HepG2 (cell line): ENCODE measurements around the gene RBM44. TPM values are rescaled to one million over a fixed set of nuclear protein-coding genes. Genes with fewer than 3 reads are reported as not detected.

ENCODE experiments used
- BCL6 ChIP-seq: IDR thresholded peaks from 2 replicates; pipeline ENCODE4 v1.6.1; 2016; ENCODE audit warnings: missing genetic modification reagents, missing compliant biosample characterization
- FIP1L1 ChIP-seq: fragments of 200-400 bp; formaldehyde crosslinking; IDR thresholded peaks from 2 replicates; pipeline ENCODE4 v1.6.1; 2018; ENCODE audit warnings: low read depth, mild to moderate bottlenecking, low read length, moderate library complexity, borderline replicate concordance; ENCODE audit not compliant: insufficient read depth
- GABPA ChIP-seq, 2 experiments: IDR thresholded peaks; 2 replicates each; pipeline ENCODE4 v1.6.1; 2011 to 2016; ENCODE audit warnings: low read depth in 2 of 2, low read length in 1 of 2, missing biosample characterization in 1 of 2, missing genetic modification characterization in 1 of 2
- HNF4A ChIP-seq: sonication (generic); formaldehyde crosslinking; IDR thresholded peaks from 2 replicates; pipeline ENCODE4 v1.4.0; 2020; ENCODE audit warnings: missing genetic modification reagents
- HOXA9 ChIP-seq: sonication (generic); formaldehyde crosslinking; IDR thresholded peaks from 2 replicates; pipeline ENCODE4 v1.8.1; 2022; ENCODE audit warnings: missing genetic modification reagents, mild to moderate bottlenecking, moderate library complexity, borderline replicate concordance
- IRX3 ChIP-seq: sonication (generic); formaldehyde crosslinking; IDR thresholded peaks from 2 replicates; pipeline ENCODE4 v1.8.1; 2023; ENCODE audit warnings: mild to moderate bottlenecking, low read depth, missing genetic modification reagents, borderline replicate concordance
- KDM2A ChIP-seq: sonication (generic); formaldehyde crosslinking; IDR thresholded peaks from 2 replicates; pipeline ENCODE4 v1.4.0; 2020; ENCODE audit warnings: low read depth, missing genetic modification reagents, borderline replicate concordance
- MED13 ChIP-seq: sonication (generic); formaldehyde crosslinking; IDR thresholded peaks from 2 replicates; pipeline ENCODE4 v1.5.0; 2020; ENCODE audit warnings: missing genetic modification reagents
- MEF2D ChIP-seq: sonication (generic); formaldehyde crosslinking; IDR thresholded peaks from 2 replicates; pipeline ENCODE4 v1.5.1; 2020; ENCODE audit warnings: mild to moderate bottlenecking, missing genetic modification reagents
- NFE2L2 ChIP-seq: fragments of 150-350 bp; IDR thresholded peaks from 2 replicates; pipeline ENCODE4 v1.6.1; 2014; ENCODE audit warnings: low read length
- REPIN1 ChIP-seq: sonication (generic); formaldehyde crosslinking; IDR thresholded peaks from 2 replicates; pipeline ENCODE4 v1.8.0; 2022; ENCODE audit warnings: missing genetic modification reagents, low read depth, mild to moderate bottlenecking, borderline replicate concordance
- RFX3 ChIP-seq: IDR thresholded peaks from 2 replicates; pipeline ENCODE4 v1.6.1; 2016; ENCODE audit warnings: missing biosample characterization, missing genetic modification reagents
- ZMYM3 ChIP-seq: sonication (generic); formaldehyde crosslinking; IDR thresholded peaks from 2 replicates; pipeline ENCODE4 v1.5.1; 2020; ENCODE audit warnings: mild to moderate bottlenecking, missing genetic modification reagents
- ZNF326 ChIP-seq: sonication (generic); formaldehyde crosslinking; IDR thresholded peaks from 2 replicates; pipeline ENCODE4 v1.4.0; 2020; ENCODE audit warnings: missing genetic modification reagents, borderline replicate concordance
- ZNF468 ChIP-seq: sonication (generic); formaldehyde crosslinking; IDR thresholded peaks from 2 replicates; pipeline ENCODE4 v1.8.0; 2022; ENCODE audit warnings: mild to moderate bottlenecking, moderate library complexity, missing genetic modification reagents
- ZNF607 ChIP-seq: sonication (generic); formaldehyde crosslinking; IDR thresholded peaks from 2 replicates; pipeline ENCODE4 v1.5.1; 2020; ENCODE audit warnings: missing genetic modification reagents, mild to moderate bottlenecking, borderline replicate concordance
- ZNF747 ChIP-seq: sonication (generic); formaldehyde crosslinking; IDR thresholded peaks from 2 replicates; pipeline ENCODE4 v1.8.1; 2023; ENCODE audit warnings: missing genetic modification reagents, mild to moderate bottlenecking, borderline replicate concordance
- ZSCAN31 ChIP-seq: sonication (generic); formaldehyde crosslinking; IDR thresholded peaks from 2 replicates; pipeline ENCODE4 v1.5.0; 2020; ENCODE audit warnings: low read depth, mild to moderate bottlenecking, missing genetic modification reagents
- polyA plus RNA-seq, 8 experiments: library from polyadenylated mRNA; depleted of rRNA in 3 of 8; stranded (reverse) in 7 of 8; unstranded in 1 of 8; fragments of >200 nt; fragmentation: Illumina TruSeq in 4 of 8; extraction: Trizol in 4 of 8; gene quantifications; 2 replicates each; pipeline versions ENCODE4 v1.2.1 to v1.2.3, GENCODE V29; 2011 to 2016; ENCODE audit warnings: low read depth in 4 of 8, missing spikeins in 1 of 8, mixed read lengths in 1 of 8; ENCODE audit not compliant: insufficient read depth in 1 of 8
- total RNA-seq, 5 experiments: library from RNA; depleted of rRNA; stranded (reverse); fragments of >200 nt; fragmentation: Illumina TruSeq; extraction: Trizol; gene quantifications; 2 replicates each; pipeline ENCODE4 v1.2.3, GENCODE V29; 2016; ENCODE audit warnings: low read depth in 1 of 5
- TF ChIP-seq, protein P1 (sequence below): sonication (generic); formaldehyde crosslinking; IDR thresholded peaks from 2 replicates; pipeline ENCODE4 v1.5.1; 2020; ENCODE audit warnings: mild to moderate bottlenecking, moderate library complexity, missing genetic modification reagents
- TF ChIP-seq, protein P2 (sequence below): sonication (generic); formaldehyde crosslinking; IDR thresholded peaks from 2 replicates; pipeline ENCODE4 v1.4.0; 2020; ENCODE audit warnings: mild to moderate bottlenecking, missing genetic modification reagents, borderline replicate concordance
- TF ChIP-seq, protein P3 (sequence below): sonication (generic); formaldehyde crosslinking; IDR thresholded peaks from 2 replicates; pipeline ENCODE4 v1.8.0; 2022; ENCODE audit warnings: mild to moderate bottlenecking, missing genetic modification reagents; ENCODE audit not compliant: insufficient replicate concordance

RBM44 gene
- total and polyA plus RNA-seq, 2 of the 13 experiments (the other 11 are each of a cell fraction or from before 2014, with no cell fraction given): 0.13 to 0.50 TPM

DNA sequence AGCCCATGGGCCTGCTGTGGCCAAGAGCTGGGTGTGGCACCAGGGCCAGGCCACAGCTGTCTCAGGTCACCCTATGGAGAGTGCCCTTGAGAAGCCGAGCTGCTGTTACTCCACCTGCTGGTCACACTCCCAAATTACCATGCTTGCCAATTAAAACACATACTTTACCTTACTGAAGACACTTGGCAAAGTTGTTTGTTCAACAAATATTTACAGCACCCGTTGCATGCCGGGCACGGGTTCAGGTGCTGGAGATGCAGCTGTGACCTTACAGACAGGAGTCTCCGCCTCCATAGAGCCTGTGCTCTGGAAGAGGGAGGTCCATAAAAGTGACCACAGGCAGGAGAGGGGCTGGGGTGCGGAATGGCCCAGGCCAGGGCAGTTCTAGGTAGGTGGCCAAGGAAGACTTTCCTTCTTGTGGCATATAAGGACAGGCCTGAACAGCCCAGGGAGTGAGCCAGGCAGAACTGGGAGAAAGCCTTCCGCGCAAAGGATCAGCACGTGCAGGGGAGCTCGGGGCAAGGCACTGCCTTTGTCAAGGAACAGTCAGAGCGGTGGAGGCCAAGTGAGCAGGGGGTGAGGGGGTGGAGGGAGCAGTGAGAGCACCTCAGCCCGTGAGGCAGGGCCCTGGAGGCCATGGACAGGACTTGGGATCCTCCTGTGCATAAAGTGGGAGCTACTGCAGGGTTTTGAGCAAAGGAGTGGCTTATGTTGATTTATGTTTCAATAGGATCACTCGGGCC, 23.6 kb upstream of the RBM44 start (continued):
- TF ChIP-seq ZNF747 (no peak), ZMYM3 (0 out of 2 replicates have a peak, but pooled peaks have one; percentile 24), FIP1L1 (no peak), RFX3 (no peak), ZNF607 (CRISPR knock-in tag) (no peak), REPIN1 (CRISPR knock-in tag) (peak; percentile 25; the same call in 1 of the 2 replicates), IRX3 (no peak), MED13 (CRISPR knock-in tag) (no peak), HOXA9 (CRISPR knock-in tag) (no peak), MEF2D (CRISPR knock-in tag) (peak; percentile 74; the same call in 1 of the 2 replicates), ZNF326 (CRISPR knock-in tag) (no peak), ZNF468 (no peak), NFE2L2 (no peak), HNF4A (CRISPR knock-in tag) (no peak; the same call in none of the 2 replicates), GABPA (IDR thresholded peaks at IDR 0.05; ENCODE audit: low read depth, low read length) (no peak), GABPA (CRISPR knock-in tag; IDR thresholded peaks at IDR 0.05; ENCODE audit: low read depth) (no peak), ZSCAN31 (CRISPR knock-in tag) (peak; percentile 52; the same call in 1 of the 2 replicates), BCL6 (CRISPR knock-in tag) (peak; percentile 47), KDM2A (CRISPR knock-in tag) (peak; percentile 55; the same call in 1 of the 2 replicates)
- TF ChIP-seq, protein P1, sequence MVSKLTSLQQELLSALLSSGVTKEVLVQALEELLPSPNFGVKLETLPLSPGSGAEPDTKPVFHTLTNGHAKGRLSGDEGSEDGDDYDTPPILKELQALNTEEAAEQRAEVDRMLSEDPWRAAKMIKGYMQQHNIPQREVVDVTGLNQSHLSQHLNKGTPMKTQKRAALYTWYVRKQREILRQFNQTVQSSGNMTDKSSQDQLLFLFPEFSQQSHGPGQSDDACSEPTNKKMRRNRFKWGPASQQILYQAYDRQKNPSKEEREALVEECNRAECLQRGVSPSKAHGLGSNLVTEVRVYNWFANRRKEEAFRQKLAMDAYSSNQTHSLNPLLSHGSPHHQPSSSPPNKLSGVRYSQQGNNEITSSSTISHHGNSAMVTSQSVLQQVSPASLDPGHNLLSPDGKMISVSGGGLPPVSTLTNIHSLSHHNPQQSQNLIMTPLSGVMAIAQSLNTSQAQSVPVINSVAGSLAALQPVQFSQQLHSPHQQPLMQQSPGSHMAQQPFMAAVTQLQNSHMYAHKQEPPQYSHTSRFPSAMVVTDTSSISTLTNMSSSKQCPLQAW (CRISPR knock-in tag): 0 out of 2 replicates have a peak, but pooled peaks have one; percentile 42
- TF ChIP-seq, protein P2, sequence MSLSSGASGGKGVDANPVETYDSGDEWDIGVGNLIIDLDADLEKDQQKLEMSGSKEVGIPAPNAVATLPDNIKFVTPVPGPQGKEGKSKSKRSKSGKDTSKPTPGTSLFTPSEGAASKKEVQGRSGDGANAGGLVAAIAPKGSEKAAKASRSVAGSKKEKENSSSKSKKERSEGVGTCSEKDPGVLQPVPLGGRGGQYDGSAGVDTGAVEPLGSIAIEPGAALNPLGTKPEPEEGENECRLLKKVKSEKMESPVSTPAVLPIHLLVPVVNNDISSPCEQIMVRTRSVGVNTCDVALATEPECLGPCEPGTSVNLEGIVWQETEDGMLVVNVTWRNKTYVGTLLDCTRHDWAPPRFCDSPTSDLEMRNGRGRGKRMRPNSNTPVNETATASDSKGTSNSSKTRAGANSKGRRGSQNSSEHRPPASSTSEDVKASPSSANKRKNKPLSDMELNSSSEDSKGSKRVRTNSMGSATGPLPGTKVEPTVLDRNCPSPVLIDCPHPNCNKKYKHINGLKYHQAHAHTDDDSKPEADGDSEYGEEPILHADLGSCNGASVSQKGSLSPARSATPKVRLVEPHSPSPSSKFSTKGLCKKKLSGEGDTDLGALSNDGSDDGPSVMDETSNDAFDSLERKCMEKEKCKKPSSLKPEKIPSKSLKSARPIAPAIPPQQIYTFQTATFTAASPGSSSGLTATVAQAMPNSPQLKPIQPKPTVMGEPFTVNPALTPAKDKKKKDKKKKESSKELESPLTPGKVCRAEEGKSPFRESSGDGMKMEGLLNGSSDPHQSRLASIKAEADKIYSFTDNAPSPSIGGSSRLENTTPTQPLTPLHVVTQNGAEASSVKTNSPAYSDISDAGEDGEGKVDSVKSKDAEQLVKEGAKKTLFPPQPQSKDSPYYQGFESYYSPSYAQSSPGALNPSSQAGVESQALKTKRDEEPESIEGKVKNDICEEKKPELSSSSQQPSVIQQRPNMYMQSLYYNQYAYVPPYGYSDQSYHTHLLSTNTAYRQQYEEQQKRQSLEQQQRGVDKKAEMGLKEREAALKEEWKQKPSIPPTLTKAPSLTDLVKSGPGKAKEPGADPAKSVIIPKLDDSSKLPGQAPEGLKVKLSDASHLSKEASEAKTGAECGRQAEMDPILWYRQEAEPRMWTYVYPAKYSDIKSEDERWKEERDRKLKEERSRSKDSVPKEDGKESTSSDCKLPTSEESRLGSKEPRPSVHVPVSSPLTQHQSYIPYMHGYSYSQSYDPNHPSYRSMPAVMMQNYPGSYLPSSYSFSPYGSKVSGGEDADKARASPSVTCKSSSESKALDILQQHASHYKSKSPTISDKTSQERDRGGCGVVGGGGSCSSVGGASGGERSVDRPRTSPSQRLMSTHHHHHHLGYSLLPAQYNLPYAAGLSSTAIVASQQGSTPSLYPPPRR: no peak
- TF ChIP-seq, protein P3, sequence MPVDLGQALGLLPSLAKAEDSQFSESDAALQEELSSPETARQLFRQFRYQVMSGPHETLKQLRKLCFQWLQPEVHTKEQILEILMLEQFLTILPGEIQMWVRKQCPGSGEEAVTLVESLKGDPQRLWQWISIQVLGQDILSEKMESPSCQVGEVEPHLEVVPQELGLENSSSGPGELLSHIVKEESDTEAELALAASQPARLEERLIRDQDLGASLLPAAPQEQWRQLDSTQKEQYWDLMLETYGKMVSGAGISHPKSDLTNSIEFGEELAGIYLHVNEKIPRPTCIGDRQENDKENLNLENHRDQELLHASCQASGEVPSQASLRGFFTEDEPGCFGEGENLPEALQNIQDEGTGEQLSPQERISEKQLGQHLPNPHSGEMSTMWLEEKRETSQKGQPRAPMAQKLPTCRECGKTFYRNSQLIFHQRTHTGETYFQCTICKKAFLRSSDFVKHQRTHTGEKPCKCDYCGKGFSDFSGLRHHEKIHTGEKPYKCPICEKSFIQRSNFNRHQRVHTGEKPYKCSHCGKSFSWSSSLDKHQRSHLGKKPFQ (CRISPR knock-in tag): no peak
